ENCODE data around the gene THRB.

DNA sequence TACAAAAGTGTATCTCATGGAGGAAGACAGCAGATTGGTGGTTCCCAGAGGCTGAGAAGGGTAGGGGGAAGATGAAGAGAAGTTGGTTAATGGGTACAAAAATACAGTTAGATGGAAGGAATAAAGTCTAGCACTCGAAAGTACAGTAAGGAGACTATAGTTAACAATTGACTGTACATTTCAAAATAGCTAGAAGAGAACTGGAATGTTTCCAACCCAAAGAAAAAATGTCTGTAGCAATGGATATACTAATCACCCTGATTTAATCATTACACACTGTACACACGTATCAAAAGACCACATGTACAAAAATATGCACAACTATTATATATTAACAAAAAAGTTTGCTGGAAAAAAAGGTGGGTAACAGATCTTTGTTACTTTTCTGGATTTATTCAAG is 57.3 kb downstream of the THRB start:
- no peak for TF ChIP-seq CTCF (conservative IDR thresholded peaks at IDR 0.05; ENCODE audit: low read length)
- no peak for TF ChIP-seq EZH2phosphoT487 (IDR thresholded peaks at IDR 0.05; ENCODE audit: borderline replicate concordance)

Measured in Loucy (cell line).